Measurements from ENCODE around the gene HSD17B12.

Gene HSD17B12

DNA sequence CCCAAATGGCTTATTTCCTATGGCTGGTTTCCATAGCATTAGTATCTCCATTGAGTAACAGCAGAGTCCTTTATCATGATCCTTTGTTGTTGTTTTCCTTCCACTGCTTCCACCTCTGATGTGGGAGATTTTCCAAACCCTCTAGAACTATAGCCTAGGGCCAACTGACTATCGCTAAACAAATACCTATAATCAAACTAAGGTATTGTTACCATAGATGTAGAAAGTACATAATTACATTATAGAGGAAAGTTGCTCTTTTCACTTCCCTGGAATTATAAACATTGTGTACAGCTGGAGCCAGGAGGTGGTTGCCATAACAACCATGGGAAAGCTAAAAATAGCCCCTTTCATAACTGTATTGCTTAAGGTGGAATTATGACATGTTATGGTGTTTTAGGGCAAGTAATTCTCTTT lies 153.1 kb downstream of the HSD17B12 start:
- Histone ChIP-seq H3K9ac (ENCODE audit: low read depth, low read length) (no peak overlapping the region), H3K27ac (ENCODE audit: low read length) (no peak overlapping the region), H3K27me3 (ENCODE audit: insufficient read depth, low read length, poor library complexity) (no peaks in the 10 kb centered on the region), H3K79me2 (ENCODE audit: insufficient read depth, low read length) (no peaks in the 10 kb centered on the region), H2AFZ (ENCODE audit: low read depth, low read length) (no peak overlapping the region), H3K9me3 (ENCODE audit: insufficient read depth, low read length, severe bottlenecking) (no peaks in the 10 kb centered on the region), H3K4me2 (ENCODE audit: insufficient read depth, low read length) (no peak overlapping the region), H4K20me1 (ENCODE audit: insufficient read depth, low read length) (no peaks in the 10 kb centered on the region), H3K4me3 (ENCODE audit: low read depth in 1 of 2, low read length in 2 of 2) (no peak overlapping the region), H3K36me3 (ENCODE audit: insufficient read depth, low read length) (peaks cover 41% of the 10 kb centered on the region; the same call in 1 of the 2 replicates), H3K4me1 (ENCODE audit: insufficient read depth, low read length) (no peaks in the 10 kb centered on the region)
- DNase-seq, result no peak
- TF ChIP-seq EZH2 (IDR thresholded peaks at IDR 0.05; ENCODE audit: borderline replicate concordance, low read depth, low read length, severe bottlenecking), result no peak
- no peak for ATAC-seq (ENCODE audit: insufficient read depth, low read depth)

DNA sequence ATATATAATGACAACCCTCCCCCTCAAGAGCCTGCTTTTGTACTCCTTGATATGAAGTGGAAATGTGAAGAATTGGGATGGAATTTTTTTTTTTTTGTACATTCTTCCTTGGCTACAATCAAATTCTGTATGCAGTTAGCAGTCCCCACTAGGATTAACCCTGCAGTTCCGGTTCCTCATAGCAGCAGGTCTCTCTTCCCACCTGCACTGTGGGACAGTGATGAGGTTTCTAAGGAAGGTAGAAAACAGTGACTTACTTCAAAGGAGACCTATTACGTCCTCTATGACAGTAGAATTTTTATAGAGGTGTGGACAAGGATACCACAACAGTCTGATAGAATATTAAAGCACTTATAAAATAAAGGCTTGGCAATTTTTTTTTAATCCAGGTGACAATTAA lies 153.7 kb downstream of the HSD17B12 start:
- ATAC-seq (ENCODE audit: insufficient read depth, low read depth) (no peak), DNase-seq (no peak)
- TF ChIP-seq EZH2 (IDR thresholded peaks at IDR 0.05; ENCODE audit: borderline replicate concordance, low read depth, low read length, severe bottlenecking), result no peak
- TF ChIP-seq, protein P1, sequence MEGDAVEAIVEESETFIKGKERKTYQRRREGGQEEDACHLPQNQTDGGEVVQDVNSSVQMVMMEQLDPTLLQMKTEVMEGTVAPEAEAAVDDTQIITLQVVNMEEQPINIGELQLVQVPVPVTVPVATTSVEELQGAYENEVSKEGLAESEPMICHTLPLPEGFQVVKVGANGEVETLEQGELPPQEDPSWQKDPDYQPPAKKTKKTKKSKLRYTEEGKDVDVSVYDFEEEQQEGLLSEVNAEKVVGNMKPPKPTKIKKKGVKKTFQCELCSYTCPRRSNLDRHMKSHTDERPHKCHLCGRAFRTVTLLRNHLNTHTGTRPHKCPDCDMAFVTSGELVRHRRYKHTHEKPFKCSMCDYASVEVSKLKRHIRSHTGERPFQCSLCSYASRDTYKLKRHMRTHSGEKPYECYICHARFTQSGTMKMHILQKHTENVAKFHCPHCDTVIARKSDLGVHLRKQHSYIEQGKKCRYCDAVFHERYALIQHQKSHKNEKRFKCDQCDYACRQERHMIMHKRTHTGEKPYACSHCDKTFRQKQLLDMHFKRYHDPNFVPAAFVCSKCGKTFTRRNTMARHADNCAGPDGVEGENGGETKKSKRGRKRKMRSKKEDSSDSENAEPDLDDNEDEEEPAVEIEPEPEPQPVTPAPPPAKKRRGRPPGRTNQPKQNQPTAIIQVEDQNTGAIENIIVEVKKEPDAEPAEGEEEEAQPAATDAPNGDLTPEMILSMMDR (IDR thresholded peaks at IDR 0.05; ENCODE audit: borderline replicate concordance, extremely low read depth, low read length, poor library complexity, severe bottlenecking), result no peak
- no peaks in the 10 kb centered on the region for H4K20me1 ChIP-seq (ENCODE audit: insufficient read depth, low read length)
- no peak overlapping the region for H2AFZ ChIP-seq (ENCODE audit: low read depth, low read length)
- H3K27me3 ChIP-seq (ENCODE audit: insufficient read depth, low read length, poor library complexity), result no peaks in the 10 kb centered on the region
- H3K9me3 ChIP-seq (ENCODE audit: insufficient read depth, low read length, severe bottlenecking), result no peaks in the 10 kb centered on the region
- no peak overlapping the region for H3K9ac ChIP-seq (ENCODE audit: low read depth, low read length)
- peaks cover 47% of the 10 kb centered on the region; the same call in 1 of the 2 replicates for H3K36me3 ChIP-seq (ENCODE audit: insufficient read depth, low read length)
- H3K27ac ChIP-seq (ENCODE audit: low read length), result no peak overlapping the region
- H3K4me1 ChIP-seq (ENCODE audit: insufficient read depth, low read length), result no peaks in the 10 kb centered on the region
- no peak overlapping the region for H3K4me2 ChIP-seq (ENCODE audit: insufficient read depth, low read length)
- H3K79me2 ChIP-seq (ENCODE audit: insufficient read depth, low read length), result no peaks in the 10 kb centered on the region
- H3K4me3 ChIP-seq (ENCODE audit: low read depth in 1 of 2, low read length in 2 of 2), result no peak overlapping the region

DNA sequence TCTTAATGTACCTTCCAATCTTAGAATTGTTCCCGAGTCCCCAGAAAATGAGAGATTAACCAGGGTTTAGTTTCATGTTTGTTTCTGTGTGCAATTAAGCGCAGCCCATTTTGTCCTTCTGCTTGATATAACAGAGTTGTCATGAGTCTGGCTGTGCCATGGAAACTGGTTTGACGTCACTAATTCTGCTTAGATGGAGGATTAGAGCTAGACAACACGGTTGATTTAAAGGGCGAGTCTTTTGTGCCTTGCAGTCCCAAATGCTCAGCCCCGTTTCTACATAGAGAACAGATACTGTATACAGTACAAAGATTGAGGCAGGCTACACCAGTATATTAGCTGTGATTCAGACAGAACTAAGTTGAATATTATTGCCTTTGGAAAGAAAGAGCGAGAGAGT lies 154.6 kb downstream of the HSD17B12 start:
- no peaks in the 10 kb centered on the region for H3K79me2 ChIP-seq (ENCODE audit: insufficient read depth, low read length)
- no peak overlapping the region for H2AFZ ChIP-seq (ENCODE audit: low read depth, low read length)
- H3K36me3 ChIP-seq (ENCODE audit: insufficient read depth, low read length), result peaks cover 51% of the 10 kb centered on the region; the same call in 1 of the 2 replicates
- H4K20me1 ChIP-seq (ENCODE audit: insufficient read depth, low read length), result no peaks in the 10 kb centered on the region
- H3K27ac ChIP-seq (ENCODE audit: low read length), result no peak overlapping the region
- ATAC-seq (ENCODE audit: insufficient read depth, low read depth), result no peak
- H3K4me1 ChIP-seq (ENCODE audit: insufficient read depth, low read length), result no peaks in the 10 kb centered on the region
- H3K4me2 ChIP-seq (ENCODE audit: insufficient read depth, low read length), result no peak overlapping the region
- TF ChIP-seq, protein P1 (IDR thresholded peaks at IDR 0.05; ENCODE audit: borderline replicate concordance, extremely low read depth, low read length, poor library complexity, severe bottlenecking), result no peak
- no peak overlapping the region for H3K9ac ChIP-seq (ENCODE audit: low read depth, low read length)
- no peak for DNase-seq
- H3K27me3 ChIP-seq (ENCODE audit: insufficient read depth, low read length, poor library complexity), result no peaks in the 10 kb centered on the region
- no peaks in the 10 kb centered on the region for H3K9me3 ChIP-seq (ENCODE audit: insufficient read depth, low read length, severe bottlenecking)
- H3K4me3 ChIP-seq (ENCODE audit: low read depth in 1 of 2, low read length in 2 of 2), result no peak overlapping the region

DNA sequence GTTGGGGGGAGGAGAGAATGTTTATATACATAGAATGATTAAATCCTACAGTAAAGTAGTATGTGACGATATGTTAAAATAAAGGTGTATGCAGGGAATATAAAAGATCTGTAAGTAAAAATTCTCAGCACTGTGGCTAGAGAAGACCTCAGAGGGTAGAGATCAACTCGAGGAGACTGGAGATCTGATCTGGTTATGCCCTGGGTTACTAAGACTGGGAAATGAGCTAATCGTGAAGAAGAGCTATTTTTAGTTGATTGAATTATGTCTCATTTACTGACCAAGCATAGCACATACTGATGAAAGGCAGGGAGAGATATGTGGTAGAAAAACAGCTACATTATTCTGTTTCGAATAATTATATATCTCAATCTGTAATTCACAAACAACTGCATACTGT lies 157.3 kb downstream of the HSD17B12 start:
- Histone ChIP-seq H4K20me1 (ENCODE audit: insufficient read depth, low read length) (no peaks in the 10 kb centered on the region), H3K4me1 (ENCODE audit: insufficient read depth, low read length) (no peaks in the 10 kb centered on the region), H3K36me3 (ENCODE audit: insufficient read depth, low read length) (peaks cover 49% of the 10 kb centered on the region; the same call in 1 of the 2 replicates), H3K4me3 (ENCODE audit: low read depth in 1 of 2, low read length in 2 of 2) (no peak overlapping the region), H3K27me3 (ENCODE audit: insufficient read depth, low read length, poor library complexity) (no peaks in the 10 kb centered on the region), H3K4me2 (ENCODE audit: insufficient read depth, low read length) (no peak overlapping the region), H3K79me2 (ENCODE audit: insufficient read depth, low read length) (no peaks in the 10 kb centered on the region), H3K9me3 (ENCODE audit: insufficient read depth, low read length, severe bottlenecking) (no peaks in the 10 kb centered on the region), H2AFZ (ENCODE audit: low read depth, low read length) (no peak overlapping the region), H3K9ac (ENCODE audit: low read depth, low read length) (no peak overlapping the region), H3K27ac (ENCODE audit: low read length) (no peak overlapping the region)
- TF ChIP-seq, protein P1 (IDR thresholded peaks at IDR 0.05; ENCODE audit: borderline replicate concordance, extremely low read depth, low read length, poor library complexity, severe bottlenecking), result no peak
- no peak for TF ChIP-seq EZH2 (IDR thresholded peaks at IDR 0.05; ENCODE audit: borderline replicate concordance, low read depth, low read length, severe bottlenecking)
- DNase-seq (no peak), ATAC-seq (ENCODE audit: insufficient read depth, low read depth) (no peak)

All from DND-41 (cell line).